GM18951 (cell line): ENCODE data around the gene MLXIPL.
"Not testable (repeated sequence)": the region's sequence is repeated elsewhere in the genome, so short reads cannot be mapped to it uniquely, and the experiment has no call there.

Experiments used
- POLR2A ChIP-seq: IDR thresholded peaks from 4 replicates; pipeline ENCODE4 v1.6.1; 2011; ENCODE audit warnings: mild to moderate bottlenecking; ENCODE audit not compliant: insufficient read length, insufficient read depth; ENCODE audit errors: extremely low read depth
- in situ Hi-C: fragments of 300-500 bp; cut with MboI; formaldehyde crosslinking; loops from one replicate; pipeline ENCODE4 v1.12.0; 2022; ENCODE audit warnings: low sequenced_read_pairs, mixed read lengths, inconsistent platforms; ENCODE audit not compliant: unreplicated experiment

MLXIPL gene

GRCh38 chr7:73596191-73597065, 27.9 kb downstream of the MLXIPL start:
- in situ Hi-C loops: no loop called here
- TF ChIP-seq POLR2A: no peak

GRCh38 chr7:73595358-73595757, 29.0 kb downstream of the MLXIPL start:
- no peak for TF ChIP-seq POLR2A
- in situ Hi-C loops: no loop called here

DNA sequence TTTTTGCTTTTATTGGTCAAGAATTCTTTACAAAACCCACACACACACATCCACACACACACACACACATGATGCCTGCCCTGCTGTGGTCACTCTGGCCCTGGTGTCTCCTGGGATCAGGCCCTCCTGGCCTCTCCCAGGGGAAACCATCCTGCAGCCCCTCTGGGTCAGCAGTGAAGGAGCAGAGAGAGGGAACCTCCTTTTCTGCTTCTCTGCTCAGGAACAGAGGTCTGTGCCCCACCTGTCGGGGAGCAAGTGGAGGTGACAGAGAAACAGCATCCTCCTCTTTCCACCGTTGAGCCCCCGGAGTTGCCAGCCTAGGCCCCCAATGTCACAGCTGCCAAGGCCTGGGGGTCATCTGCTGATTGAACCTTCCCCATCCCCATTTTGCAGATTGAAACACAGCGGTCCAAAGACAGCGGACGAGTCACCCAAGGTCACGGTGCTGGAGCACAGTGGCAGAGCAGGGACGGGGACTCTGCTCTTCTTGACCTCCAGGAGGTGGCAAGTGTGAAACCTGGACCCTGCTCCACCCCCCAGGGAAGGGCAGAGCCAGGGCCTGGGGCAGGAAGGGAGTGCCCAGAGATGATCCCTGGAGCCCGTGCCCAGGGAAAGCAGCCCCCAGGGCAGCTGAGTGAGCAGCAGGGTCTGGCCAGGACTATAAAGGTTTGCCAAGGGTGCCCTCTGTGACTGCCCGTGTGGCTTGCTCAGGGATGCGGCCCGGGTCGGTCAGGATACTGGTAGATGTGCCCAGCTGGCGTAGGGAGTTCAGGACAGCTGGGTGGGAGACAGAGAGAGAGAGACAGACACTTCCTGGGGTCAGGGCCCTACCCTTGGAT, 30.9 kb downstream of the MLXIPL start:
- in situ Hi-C loops: no loop called here
- TF ChIP-seq POLR2A: no peak

- TF ChIP-seq POLR2A: no peak
- in situ Hi-C loops: no loop called here
Measured at GRCh38 chr7:73586911-73587310, 37.4 kb downstream of the MLXIPL start.

- TF ChIP-seq POLR2A: no peak
- in situ Hi-C loops: no loop called here
Measured at GRCh38 chr7:73585196-73585595, 39.1 kb downstream of the MLXIPL start.

GRCh38 chr7:73582664-73583202, 41.6 kb downstream of the MLXIPL start:
- in situ Hi-C loops: no loop called here
- no peak for TF ChIP-seq POLR2A

DNA sequence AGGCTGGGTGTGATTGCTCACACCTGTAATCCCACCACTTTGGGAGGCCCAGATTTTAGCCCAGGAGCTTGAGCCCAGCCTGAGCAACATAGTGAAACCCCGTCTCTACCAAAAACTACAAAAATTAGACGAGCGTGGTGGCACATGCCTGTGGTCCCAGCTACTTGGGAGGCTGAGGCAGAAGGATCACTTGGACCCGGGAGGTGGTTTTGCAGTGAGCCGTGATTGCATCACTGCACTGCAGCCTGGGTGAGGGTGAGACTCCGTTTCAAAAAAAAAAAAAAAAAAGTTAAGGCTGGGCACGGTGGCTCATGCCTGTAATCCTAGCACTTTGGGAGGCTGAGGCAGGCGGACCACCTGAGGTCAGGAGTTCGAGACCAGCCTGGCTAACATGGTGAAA, 43.3 kb downstream of the MLXIPL start:
- in situ Hi-C loops: not testable (repeated sequence)

- peak; percentile 98 for TF ChIP-seq POLR2A
- in situ Hi-C loops: no loop called here
Measured at GRCh38 chr7:73578342-73579128, 45.8 kb downstream of the MLXIPL start, which contains the start of gene TBL2. Gene TBL2 (minus strand): TSS chr7:73578579. CDS start chr7:73578549, 30 bp downstream.

DNA sequence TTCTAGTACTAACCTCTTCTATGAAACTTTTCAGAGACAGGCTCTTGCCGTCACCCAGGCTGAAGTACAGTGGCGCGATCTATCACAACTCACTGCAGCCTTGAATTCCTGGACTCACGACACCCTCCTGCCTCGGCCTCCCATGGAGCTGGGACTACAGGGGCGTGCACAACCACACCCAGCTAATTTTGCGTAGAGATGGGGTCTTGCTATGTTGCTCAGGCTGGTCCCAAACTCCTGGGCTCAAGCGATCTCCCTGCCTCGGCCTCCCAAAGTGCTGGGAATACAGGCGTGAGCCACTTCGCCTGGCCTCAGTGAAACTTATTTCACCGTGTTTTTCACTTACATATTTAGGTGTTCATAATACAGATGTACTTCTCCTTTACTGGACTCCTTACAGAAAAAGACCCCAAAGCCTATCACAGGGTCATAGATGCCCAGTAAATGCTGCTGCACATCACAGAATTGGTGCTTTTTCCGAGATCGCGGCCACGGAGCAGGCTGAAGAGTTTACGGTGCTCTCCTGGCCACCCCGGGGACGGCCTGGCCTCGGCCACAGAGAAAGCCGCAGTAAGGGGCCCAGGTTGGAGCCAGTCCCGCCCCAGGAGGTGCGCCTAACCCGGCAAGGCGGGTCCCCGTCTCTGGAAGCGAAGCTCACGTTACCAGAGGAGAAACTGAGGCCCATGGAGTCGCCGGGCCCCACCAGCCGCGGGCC, 46.5 kb downstream of the MLXIPL start:
- TF ChIP-seq POLR2A: no peak
- in situ Hi-C loops: no loop called here

- in situ Hi-C loops: no loop called here
- no peak for TF ChIP-seq POLR2A
Measured at GRCh38 chr7:73573791-73574190, 50.5 kb downstream of the MLXIPL start.

GRCh38 chr7:73573276-73573675, 51.0 kb downstream of the MLXIPL start:
- TF ChIP-seq POLR2A: no peak
- in situ Hi-C loops: no loop called here

- in situ Hi-C loops: no loop called here
- TF ChIP-seq POLR2A: no peak
Measured at GRCh38 chr7:73572767-73573186, 51.5 kb downstream of the MLXIPL start.
